ENCODE measurements around the gene GALNT15. TPM values are rescaled to one million over a fixed set of nuclear protein-coding genes. Genes with fewer than 3 reads are reported as not detected.

GALNT15 gene
- total and polyA plus RNA-seq, 8 donors: 4.2 to 133 (median 25.3) TPM

DNA sequence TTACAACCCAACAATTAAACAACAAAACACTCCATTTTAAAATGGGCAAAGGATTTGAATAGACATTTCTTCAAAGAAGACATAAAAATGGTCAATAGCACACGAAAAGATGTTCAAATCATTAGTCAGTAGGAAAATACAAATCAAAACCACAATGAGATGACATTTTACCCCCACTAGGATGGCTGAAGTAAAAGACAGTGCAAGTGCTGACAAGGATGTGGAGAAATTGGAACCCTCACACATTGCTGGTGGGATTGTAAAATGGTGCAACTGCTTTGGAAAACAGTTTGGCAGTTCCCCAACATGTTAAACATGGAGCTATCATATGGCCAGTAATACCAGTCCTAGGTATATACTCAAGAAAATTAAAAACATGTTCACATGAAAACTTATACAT, 11.6 kb downstream of the GALNT15 start:
- H3K27me3 ChIP-seq: no peaks in the 10 kb centered on the region
- intact Hi-C loops (cut with DNase I; ENCODE audit: low total_unique reads): no loop called here
- 31 to 42% (median 39%) methylated on average over 1 of the region's 1 CpG for WGBS, 5 donors
- TF ChIP-seq, protein P1, sequence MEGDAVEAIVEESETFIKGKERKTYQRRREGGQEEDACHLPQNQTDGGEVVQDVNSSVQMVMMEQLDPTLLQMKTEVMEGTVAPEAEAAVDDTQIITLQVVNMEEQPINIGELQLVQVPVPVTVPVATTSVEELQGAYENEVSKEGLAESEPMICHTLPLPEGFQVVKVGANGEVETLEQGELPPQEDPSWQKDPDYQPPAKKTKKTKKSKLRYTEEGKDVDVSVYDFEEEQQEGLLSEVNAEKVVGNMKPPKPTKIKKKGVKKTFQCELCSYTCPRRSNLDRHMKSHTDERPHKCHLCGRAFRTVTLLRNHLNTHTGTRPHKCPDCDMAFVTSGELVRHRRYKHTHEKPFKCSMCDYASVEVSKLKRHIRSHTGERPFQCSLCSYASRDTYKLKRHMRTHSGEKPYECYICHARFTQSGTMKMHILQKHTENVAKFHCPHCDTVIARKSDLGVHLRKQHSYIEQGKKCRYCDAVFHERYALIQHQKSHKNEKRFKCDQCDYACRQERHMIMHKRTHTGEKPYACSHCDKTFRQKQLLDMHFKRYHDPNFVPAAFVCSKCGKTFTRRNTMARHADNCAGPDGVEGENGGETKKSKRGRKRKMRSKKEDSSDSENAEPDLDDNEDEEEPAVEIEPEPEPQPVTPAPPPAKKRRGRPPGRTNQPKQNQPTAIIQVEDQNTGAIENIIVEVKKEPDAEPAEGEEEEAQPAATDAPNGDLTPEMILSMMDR (IDR thresholded peaks at IDR 0.05): no peak
- TF ChIP-seq POLR2AphosphoS5 (IDR thresholded peaks at IDR 0.05) (no peak), EP300 (IDR thresholded peaks at IDR 0.05) (no peak), POLR2A (IDR thresholded peaks at IDR 0.05) (no peak)
- no peaks in the 10 kb centered on the region for H3K9me3 ChIP-seq
- peaks cover 0 to under 1% (median 0%) of the 10 kb centered on the region in 4 donors for H3K4me1 ChIP-seq
- H3K4me3 ChIP-seq: no peak overlapping the region
- no peaks in the 10 kb centered on the region for H3K36me3 ChIP-seq
- no peak overlapping the region for H3K27ac ChIP-seq
- no peak for DNase-seq

DNA sequence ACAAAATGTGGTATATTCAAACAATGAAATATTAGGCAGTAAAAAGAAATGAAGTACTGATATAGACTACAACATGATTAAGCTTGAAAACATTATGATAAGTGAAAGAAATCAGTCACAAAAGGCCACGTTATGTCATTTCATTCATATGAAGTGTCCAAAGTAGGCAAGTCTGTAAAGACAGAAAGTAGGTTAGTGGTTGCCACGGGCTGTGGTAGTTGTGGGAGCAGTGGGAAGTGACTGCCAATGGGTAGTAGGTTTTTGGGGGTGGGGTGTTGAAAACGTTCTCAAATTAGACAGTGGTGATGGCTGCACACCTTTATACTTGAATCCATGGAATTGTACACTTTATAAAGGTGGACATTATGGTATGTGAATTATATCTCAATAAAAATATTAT, 12.1 kb downstream of the GALNT15 start:
- H3K4me3 ChIP-seq: no peak overlapping the region
- TF ChIP-seq, protein P1 (IDR thresholded peaks at IDR 0.05): no peak
- TF ChIP-seq POLR2AphosphoS5 (IDR thresholded peaks at IDR 0.05) (no peak), POLR2A (IDR thresholded peaks at IDR 0.05) (no peak), EP300 (IDR thresholded peaks at IDR 0.05) (no peak)
- H3K9me3 ChIP-seq: no peaks in the 10 kb centered on the region
- H3K27me3 ChIP-seq: no peaks in the 10 kb centered on the region
- no peak for DNase-seq
- WGBS, 5 donors: 57 to 73% (median 61%) methylated on average over 3 of the region's 3 CpGs
- H3K27ac ChIP-seq: no peak overlapping the region
- intact Hi-C loops (cut with DNase I; ENCODE audit: low total_unique reads): no loop called here
- H3K36me3 ChIP-seq: no peaks in the 10 kb centered on the region
- H3K4me1 ChIP-seq: no peaks in the 10 kb centered on the region

DNA sequence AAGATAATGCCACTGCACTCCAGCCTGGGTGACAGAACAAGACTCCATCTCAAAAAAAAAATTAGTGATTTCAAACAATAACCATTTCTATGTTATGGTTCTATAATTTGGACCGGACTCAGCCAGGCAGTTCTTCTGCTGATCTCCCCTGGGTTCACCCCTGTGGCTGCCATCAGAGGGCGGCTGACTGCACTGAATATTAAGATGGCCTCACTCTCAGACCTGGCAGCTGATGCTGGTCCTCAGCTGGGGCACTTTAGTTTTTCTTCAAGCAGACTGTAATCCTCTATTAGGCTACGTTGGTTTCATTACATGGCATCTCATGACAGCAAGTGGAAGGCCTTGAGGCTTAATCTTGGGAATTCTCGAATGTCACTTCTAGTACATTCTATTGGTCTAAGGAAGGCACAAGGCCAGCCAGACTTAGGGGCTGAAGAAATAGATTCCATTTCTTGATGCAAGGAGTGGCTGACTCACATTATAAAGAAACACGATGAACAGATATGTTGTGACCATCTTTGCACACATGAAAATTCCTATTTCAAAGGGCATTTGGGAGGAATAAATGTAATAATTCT, 12.8 kb downstream of the GALNT15 start:
- no peaks in the 10 kb centered on the region for H3K36me3 ChIP-seq
- no peaks in the 10 kb centered on the region for H3K27me3 ChIP-seq
- H3K27ac ChIP-seq: no peak overlapping the region
- H3K4me1 ChIP-seq: no peaks in the 10 kb centered on the region
- TF ChIP-seq POLR2A (IDR thresholded peaks at IDR 0.05) (no peak), POLR2AphosphoS5 (IDR thresholded peaks at IDR 0.05) (no peak)
- DNase-seq: no peak
- intact Hi-C loops (cut with DNase I; ENCODE audit: low total_unique reads): no loop called here
- 88 to 93% (median 91%) methylated on average over 5 of the region's 5 CpGs for WGBS, 5 donors
- H3K4me3 ChIP-seq: no peak overlapping the region
- H3K9me3 ChIP-seq: no peaks in the 10 kb centered on the region

DNA sequence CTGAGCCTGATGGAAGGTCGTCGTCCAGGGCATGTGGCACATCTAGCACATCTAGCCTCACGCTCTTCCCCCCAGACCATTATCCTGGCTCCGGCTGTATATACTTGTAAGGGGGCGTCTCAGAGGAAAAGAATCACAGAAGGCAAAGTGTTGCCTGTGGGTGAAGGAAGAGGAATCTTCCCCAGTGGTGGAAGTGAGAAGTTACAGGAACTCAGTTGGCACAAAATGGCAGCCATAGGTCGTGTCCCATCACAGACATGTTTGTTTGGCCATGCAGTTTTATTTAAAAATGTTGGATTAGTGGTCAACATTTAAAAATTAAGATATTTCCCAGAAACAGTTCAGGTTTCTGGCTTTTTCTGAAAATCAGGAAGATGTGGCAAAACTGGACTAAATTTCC, 13.6 kb downstream of the GALNT15 start:
- intact Hi-C loops (cut with DNase I; ENCODE audit: low total_unique reads): no loop called here
- no peak for DNase-seq
- TF ChIP-seq, protein P1 (IDR thresholded peaks at IDR 0.05): no peak
- TF ChIP-seq EP300 (IDR thresholded peaks at IDR 0.05) (no peak), POLR2A (IDR thresholded peaks at IDR 0.05) (no peak), POLR2AphosphoS5 (IDR thresholded peaks at IDR 0.05) (no peak)
- no peaks in the 10 kb centered on the region for H3K9me3 ChIP-seq
- H3K4me3 ChIP-seq: no peak overlapping the region
- no peaks in the 10 kb centered on the region for H3K4me1 ChIP-seq
- no peaks in the 10 kb centered on the region for H3K27me3 ChIP-seq
- H3K27ac ChIP-seq: no peak overlapping the region
- WGBS, 5 donors: 88 to 95% (median 93%) methylated on average over 6 of the region's 6 CpGs
- no peaks in the 10 kb centered on the region for H3K36me3 ChIP-seq

DNA sequence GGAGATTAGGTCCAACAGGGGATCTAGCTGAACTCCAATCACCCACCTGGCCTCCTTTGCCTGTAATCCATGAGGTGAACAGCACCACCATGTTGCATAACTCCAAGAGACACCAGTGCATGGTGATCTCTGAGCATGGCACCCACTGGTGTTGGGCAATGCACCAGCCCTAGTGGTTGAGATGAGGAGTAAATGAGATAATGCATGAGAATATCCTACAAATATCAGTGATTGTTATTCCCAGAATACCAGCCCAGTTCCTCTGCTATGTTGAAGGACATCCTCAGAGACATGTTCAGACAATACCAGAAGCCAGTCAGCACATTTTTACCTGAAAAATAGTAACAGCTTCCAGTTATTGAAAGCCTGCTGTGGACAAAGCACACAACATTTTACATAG, 14.7 kb downstream of the GALNT15 start:
- Histone ChIP-seq H3K4me3 (no peak overlapping the region), H3K4me1 (no peaks in the 10 kb centered on the region), H3K36me3 (no peaks in the 10 kb centered on the region), H3K9me3 (no peaks in the 10 kb centered on the region), H3K27me3 (no peaks in the 10 kb centered on the region), H3K27ac (no peak overlapping the region)
- no peak for DNase-seq
- TF ChIP-seq EP300 (IDR thresholded peaks at IDR 0.05): no peak
- TF ChIP-seq, protein P1 (IDR thresholded peaks at IDR 0.05): no peak
- no peak for TF ChIP-seq POLR2A (IDR thresholded peaks at IDR 0.05)
- TF ChIP-seq POLR2AphosphoS5 (IDR thresholded peaks at IDR 0.05): no peak
- intact Hi-C loops (cut with DNase I; ENCODE audit: low total_unique reads): no loop called here

Measured in stomach (tissue), 9 donors.